Epithelial cell of proximal tubule (primary cell): ENCODE results near the gene SULF2. TPM values are rescaled to one million over a fixed set of nuclear protein-coding genes. Genes with fewer than 3 reads are reported as not detected.

Source experiments
- DNase-seq: peaks from one replicate; pipeline ENCODE4 v3.0.0-alpha.2; 2011; ENCODE audit warnings: low read depth
- H3K4me3 ChIP-seq: 2 replicates; pipeline ENCODE4 v1.5.1; 2011; ENCODE audit warnings: low read depth, mild to moderate bottlenecking, low read length
- total RNA-seq: library from RNA; depleted of rRNA; stranded (reverse); fragments of >200 nt; gene quantifications from 2 replicates; pipeline ENCODE4 v1.2.3, GENCODE V29; 2015
- TF ChIP-seq, protein P1 (sequence below): conservative IDR thresholded peaks from 2 replicates; pipeline ENCODE4 v1.5.1; 2012; ENCODE audit warnings: low read depth, mild to moderate bottlenecking, low read length

The SULF2 gene
- total RNA-seq, 1 donor from 2014 or later = 20.4 TPM

DNA sequence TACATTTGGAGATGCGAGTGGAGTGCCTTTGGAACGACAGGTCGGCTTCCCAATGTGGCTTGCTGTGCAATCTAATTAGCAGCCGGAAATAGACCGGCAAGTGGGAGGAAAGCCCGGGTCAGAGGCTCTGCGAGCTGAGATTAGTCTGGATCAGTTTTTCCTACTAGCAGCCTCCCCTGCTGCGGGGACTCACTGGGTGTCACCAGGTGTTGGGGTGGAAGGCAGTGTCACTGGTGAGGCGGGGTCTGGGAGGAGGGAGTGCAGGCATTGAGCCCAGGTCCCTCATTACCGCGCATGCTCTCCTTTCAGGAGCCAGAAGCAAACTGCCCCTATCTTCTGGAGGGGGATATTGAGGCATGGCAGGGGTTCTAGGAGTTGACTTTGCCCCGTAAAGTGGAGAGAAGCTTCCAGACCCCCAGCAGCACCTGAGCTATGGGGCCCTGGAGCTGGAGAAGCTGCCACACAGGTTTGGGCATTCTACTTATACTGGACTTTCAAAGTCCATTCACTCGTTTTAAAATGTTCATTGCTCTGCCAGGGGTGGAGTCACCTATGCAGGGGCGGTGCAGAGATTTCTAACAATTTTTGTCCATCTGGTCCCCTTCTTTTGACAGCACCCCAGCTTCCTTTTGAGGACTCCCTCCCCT, 11.0 kb downstream of the SULF2 start:
- no peak for DNase-seq
- TF ChIP-seq, protein P1, sequence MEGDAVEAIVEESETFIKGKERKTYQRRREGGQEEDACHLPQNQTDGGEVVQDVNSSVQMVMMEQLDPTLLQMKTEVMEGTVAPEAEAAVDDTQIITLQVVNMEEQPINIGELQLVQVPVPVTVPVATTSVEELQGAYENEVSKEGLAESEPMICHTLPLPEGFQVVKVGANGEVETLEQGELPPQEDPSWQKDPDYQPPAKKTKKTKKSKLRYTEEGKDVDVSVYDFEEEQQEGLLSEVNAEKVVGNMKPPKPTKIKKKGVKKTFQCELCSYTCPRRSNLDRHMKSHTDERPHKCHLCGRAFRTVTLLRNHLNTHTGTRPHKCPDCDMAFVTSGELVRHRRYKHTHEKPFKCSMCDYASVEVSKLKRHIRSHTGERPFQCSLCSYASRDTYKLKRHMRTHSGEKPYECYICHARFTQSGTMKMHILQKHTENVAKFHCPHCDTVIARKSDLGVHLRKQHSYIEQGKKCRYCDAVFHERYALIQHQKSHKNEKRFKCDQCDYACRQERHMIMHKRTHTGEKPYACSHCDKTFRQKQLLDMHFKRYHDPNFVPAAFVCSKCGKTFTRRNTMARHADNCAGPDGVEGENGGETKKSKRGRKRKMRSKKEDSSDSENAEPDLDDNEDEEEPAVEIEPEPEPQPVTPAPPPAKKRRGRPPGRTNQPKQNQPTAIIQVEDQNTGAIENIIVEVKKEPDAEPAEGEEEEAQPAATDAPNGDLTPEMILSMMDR = no peak
- H3K4me3 ChIP-seq = peak overlapping the region; percentile 11

DNA sequence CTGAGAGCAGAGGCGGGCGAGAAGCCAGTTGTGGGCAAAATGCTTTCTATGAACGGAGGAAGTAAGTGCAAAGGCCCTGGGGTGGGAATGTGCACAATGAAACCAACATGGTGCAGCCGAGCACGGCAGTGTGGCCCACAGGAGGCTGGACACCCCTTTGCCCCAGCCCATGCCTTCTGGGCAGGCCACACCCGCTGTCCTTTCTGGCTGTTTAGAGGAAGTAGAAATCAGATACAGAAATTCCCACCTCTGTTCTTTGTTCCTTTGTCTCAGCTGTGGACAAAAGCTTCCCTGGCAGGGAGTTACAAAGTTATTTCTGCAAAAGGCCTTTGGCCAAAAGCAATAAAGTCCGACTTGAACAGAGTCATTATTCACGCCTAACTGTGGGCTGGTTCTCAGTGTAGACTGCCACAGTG, 11.9 kb downstream of the SULF2 start:
- H3K4me3 ChIP-seq = no peak overlapping the region
- no peak for DNase-seq
- TF ChIP-seq, protein P1 = no peak

DNA sequence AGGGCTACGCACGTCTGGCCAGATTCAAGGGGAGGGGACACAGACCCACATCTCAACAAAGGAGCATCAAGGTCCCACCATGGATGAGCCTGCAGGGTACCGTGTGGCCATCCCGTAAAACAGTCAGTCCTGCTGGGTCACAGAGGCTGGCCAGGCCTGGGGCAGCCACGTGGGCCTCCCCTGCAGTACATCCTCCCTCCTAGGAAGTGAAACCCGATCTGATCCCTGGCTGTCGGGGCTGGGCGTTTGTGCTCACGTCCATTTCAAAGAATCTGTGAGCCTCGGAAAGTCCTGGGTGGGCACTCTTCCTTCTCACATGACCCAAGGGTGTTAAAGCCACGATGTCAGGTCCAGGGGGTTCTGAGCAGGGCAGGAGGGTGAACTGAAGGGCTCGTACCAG, 14.3 kb downstream of the SULF2 start:
- H3K4me3 ChIP-seq = no peak overlapping the region
- DNase-seq = no peak
- TF ChIP-seq, protein P1 = no peak

DNA sequence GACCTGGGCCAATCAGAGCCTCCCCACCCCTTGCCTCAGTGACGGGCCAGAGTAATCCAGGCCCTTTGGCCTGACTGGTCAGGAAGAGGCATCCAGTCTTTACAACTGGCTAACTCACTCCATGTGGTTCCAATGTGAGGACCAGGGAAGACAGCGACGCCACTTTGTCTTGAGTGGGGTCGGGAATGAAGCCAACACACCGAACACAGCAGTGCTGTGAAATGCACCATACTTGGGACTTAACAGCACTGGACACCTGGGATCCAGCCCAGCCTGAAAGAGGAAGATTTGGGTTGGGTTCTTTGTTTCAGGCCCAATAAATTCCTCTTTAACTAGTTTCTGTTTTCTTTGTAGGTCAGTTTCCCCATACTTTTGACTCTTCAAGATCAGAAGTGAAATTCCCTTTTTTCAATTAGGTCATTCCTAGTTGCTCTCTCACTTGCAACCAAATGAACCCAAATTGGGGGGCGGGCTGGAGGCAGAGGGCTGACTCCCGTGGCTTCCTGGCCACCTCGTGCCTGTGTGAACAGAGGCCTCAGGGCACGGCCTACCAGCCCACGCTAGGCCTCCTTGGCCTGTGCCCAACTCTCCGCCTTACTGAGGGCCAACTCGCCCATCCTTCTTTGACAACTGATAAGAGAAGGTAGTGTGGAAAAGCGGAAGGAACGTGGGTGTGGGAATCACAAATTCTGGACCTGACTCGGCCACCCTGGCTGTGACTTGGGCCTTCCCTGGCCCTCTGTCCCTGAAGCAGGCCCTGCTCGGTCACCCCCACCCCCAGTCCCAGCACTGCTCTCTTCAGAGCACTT, 17.1 kb downstream of the SULF2 start:
- H3K4me3 ChIP-seq = no peak overlapping the region
- DNase-seq = no peak
- TF ChIP-seq, protein P1 = no peak

DNA sequence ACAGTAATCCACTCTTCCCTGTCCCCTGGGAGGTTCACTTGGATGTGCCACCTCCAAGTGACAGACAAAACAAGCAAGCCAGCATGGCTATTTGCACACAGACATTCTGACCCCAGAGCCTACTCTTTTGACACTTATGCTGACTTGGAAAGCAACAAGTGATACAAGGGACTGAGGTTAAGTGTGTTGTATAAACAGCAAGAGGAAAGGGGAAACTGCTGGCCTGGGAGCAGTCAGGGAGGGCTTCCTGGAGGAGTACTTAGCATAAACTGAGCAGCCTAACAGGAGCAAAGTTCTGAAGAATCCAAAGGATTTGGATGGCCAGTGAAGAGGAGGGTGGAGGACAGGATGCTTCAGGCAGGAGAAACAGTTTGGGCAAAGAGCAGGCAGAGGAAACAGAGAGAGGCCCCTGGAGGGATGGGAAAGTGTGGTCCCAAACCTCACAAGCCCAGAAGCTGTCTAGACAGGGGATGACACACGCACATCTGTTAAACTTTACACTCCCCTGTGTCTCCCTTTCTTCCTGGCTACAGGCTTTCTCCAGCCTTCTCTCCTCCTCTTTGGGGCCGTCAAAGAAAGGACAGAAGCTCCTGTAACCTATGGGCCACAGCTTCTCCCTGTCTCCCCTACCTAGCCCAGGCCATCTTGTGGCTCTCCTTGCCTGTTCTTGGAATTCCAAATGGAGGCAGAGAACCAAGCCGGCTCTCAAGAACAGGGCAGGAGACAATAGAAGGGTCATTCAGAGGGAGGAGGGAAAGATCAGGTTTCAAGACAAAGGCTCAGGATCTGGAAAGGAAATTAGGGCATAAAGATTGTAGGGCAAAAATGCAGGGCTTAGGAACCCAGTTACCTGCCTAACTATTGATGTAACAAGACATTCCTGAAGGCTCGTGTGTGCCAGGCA, 19.3 kb downstream of the SULF2 start:
- TF ChIP-seq, protein P1 = no peak
- no peak overlapping the region for H3K4me3 ChIP-seq
- DNase-seq = no peak

DNA sequence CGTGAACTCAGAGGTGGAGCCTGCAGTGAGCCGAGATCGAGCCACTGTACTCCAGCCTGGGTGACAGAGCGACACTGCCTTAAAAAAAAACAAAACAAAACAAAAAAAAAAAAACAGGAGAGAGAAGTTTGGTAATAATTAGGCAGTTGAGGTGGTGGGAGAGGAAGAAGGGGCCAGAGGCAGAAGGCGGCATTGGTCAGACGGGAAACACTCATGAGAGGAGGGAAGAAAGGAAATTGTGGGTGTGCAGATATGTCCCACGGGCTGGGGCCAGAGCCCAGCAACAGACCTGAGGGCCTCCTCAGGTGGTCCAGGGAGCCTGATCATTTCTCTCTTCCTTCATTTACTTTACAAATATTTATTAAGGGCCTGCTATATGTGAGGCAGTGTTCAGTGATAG, 20.0 kb downstream of the SULF2 start:
- TF ChIP-seq, protein P1 = no peak
- DNase-seq = no peak
- no peak overlapping the region for H3K4me3 ChIP-seq
